ENCODE measurements around the gene CTNND2.

The CTNND2 gene

GRCh38 chr5:11596185-11596584 lies 308.1 kb downstream of the CTNND2 start:
- DNase-seq, result no peak
- TF ChIP-seq CTCF (IDR thresholded peaks at IDR 0.05; ENCODE audit: low read depth, low read length), result no peak
- no peak overlapping the region for H3K4me3 ChIP-seq (ENCODE audit: low read depth, low read length)
- no peaks in the 10 kb centered on the region for H3K9me3 ChIP-seq
- H3K4me1 ChIP-seq, result no peaks in the 10 kb centered on the region
- no peaks in the 10 kb centered on the region for H3K27me3 ChIP-seq
- no peaks in the 10 kb centered on the region for H3K36me3 ChIP-seq

- no peak overlapping the region for H3K4me3 ChIP-seq (ENCODE audit: low read depth, low read length)
- TF ChIP-seq CTCF (IDR thresholded peaks at IDR 0.05; ENCODE audit: low read depth, low read length), result no peak
- no peaks in the 10 kb centered on the region for H3K36me3 ChIP-seq
- H3K27me3 ChIP-seq, result no peaks in the 10 kb centered on the region
- H3K4me1 ChIP-seq, result no peaks in the 10 kb centered on the region
- no peak for DNase-seq
- no peaks in the 10 kb centered on the region for H3K9me3 ChIP-seq
These were observed 309.2 kb downstream of the CTNND2 start for GRCh38 chr5:11595045-11595444.

GRCh38 chr5:11594021-11594420 lies 310.2 kb downstream of the CTNND2 start:
- Histone ChIP-seq H3K4me1 (no peaks in the 10 kb centered on the region), H3K36me3 (no peaks in the 10 kb centered on the region), H3K4me3 (ENCODE audit: low read depth, low read length) (no peak overlapping the region), H3K27me3 (no peaks in the 10 kb centered on the region), H3K9me3 (no peaks in the 10 kb centered on the region)
- no peak for DNase-seq
- no peak for TF ChIP-seq CTCF (IDR thresholded peaks at IDR 0.05; ENCODE audit: low read depth, low read length)

- no peaks in the 10 kb centered on the region for H3K27me3 ChIP-seq
- TF ChIP-seq CTCF (IDR thresholded peaks at IDR 0.05; ENCODE audit: low read depth, low read length), result no peak
- H3K9me3 ChIP-seq, result no peaks in the 10 kb centered on the region
- no peak for DNase-seq
- no peak overlapping the region for H3K4me3 ChIP-seq (ENCODE audit: low read depth, low read length)
- H3K4me1 ChIP-seq, result no peaks in the 10 kb centered on the region
- no peaks in the 10 kb centered on the region for H3K36me3 ChIP-seq
These were observed 313.8 kb downstream of the CTNND2 start for GRCh38 chr5:11590475-11590874.

GRCh38 chr5:11588803-11589202 lies 315.4 kb downstream of the CTNND2 start:
- DNase-seq, result no peak
- H3K4me1 ChIP-seq, result no peaks in the 10 kb centered on the region
- no peak overlapping the region for H3K4me3 ChIP-seq (ENCODE audit: low read depth, low read length)
- TF ChIP-seq CTCF (IDR thresholded peaks at IDR 0.05; ENCODE audit: low read depth, low read length), result no peak
- no peaks in the 10 kb centered on the region for H3K9me3 ChIP-seq
- no peaks in the 10 kb centered on the region for H3K36me3 ChIP-seq
- no peaks in the 10 kb centered on the region for H3K27me3 ChIP-seq

- no peak for DNase-seq
- Histone ChIP-seq H3K9me3 (no peaks in the 10 kb centered on the region), H3K27me3 (no peaks in the 10 kb centered on the region), H3K4me1 (no peaks in the 10 kb centered on the region), H3K36me3 (no peaks in the 10 kb centered on the region), H3K4me3 (ENCODE audit: low read depth, low read length) (no peak overlapping the region)
- TF ChIP-seq CTCF (IDR thresholded peaks at IDR 0.05; ENCODE audit: low read depth, low read length), result no peak
These were observed 320.2 kb downstream of the CTNND2 start for GRCh38 chr5:11584017-11584416.
